Heart left ventricle (tissue), 13 donors: ENCODE results near the gene RPS15.

Experiments
- POLR2A ChIP-seq, 2 donors: fragments of 450-650 bp; IDR thresholded peaks; one replicate each; pipeline ENCODE4 v1.6.1; 2017; ENCODE audit warnings: antibody characterized with exemption in 2 of 2, mild to moderate bottlenecking in 2 of 2, moderate library complexity in 2 of 2
- TF ChIP-seq, protein P1 (sequence below), 12 donors: fragments of 200-600 bp; sonication (generic) in 4 of 12; IDR thresholded peaks; one replicate each; pipeline versions ENCODE4 v1.5.0 to v1.8.0; 2018 to 2022; ENCODE audit warnings: antibody characterized with exemption in 12 of 12, mild to moderate bottlenecking in 5 of 12
- donor health status: ischemic (EF 13 %, LVEDD 7.1; RV severe dilation, severe dysfunction).
- donor health status: DM: no; HTN: yes; CAD: no.
- donor health status: DM: no; HTN: no; CAD: no.
- donor health status: ischemic (EF 25% LVEDD 6.9; RV normal size, moderate dysfunction).
- donor health status: ischemic (EF 25% LVEDD 5.7; RV mildly dilated, moderate dysfunction).
- donor health status: ischemic (EF 35%, LVEDD 5.7; RV mildly dilated, moderate dysfunction).
- donor health status: nonischemic (EF 11% LVEDD 7.7; RV severe dilation, severe dysfunction).
- donor health status: DM: yes; HTN: yes; CAD: no.
- donor health status: PGD.
- donor health status: ischemic (EF 29% LVEDD 5.4; RV normal size, mild dysfunction).
- donor health status: nonischemic (EF 23%, LVEDD 6.1; RV moderate dilation, normal function).

DNA sequence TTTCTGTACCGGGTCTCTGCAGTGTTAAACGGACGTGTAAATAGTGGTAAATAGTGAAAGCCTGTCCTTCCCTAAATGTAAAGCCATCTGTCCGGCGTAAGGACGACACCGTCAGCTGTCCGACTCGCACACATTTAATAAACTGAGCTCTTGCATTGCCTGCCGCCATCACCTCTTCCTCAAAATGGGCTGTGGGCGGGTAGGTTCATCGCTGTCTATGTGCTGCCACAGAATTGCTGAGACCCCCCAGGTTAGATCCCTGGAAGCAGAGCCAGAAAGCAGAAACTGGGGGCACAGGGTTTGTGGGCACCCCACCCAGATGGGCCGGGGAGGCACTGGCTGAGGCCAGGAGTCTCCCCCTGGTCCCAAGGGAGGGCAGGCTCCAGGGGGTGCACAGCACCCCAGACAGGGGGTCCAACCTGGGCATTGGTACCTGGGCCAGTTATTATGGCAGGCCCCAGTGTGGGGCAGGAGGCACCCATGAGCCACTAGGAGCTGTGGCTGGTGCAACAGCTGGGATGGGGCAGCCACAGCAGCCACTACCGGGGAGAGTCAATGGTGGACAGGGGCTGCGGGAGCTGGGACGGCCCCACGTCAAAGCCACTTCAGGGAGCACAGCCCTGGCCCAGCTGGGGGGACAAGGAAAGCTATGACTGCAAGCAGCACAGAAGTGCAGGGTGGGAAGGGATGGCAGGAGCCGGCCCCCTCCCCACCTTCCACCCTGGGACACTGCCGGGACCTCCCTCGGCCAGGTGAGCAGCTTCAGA lies 35.1 kb downstream of the RPS15 start:
- no peak for TF ChIP-seq POLR2A (IDR thresholded peaks at IDR 0.05)
- TF ChIP-seq, protein P1, sequence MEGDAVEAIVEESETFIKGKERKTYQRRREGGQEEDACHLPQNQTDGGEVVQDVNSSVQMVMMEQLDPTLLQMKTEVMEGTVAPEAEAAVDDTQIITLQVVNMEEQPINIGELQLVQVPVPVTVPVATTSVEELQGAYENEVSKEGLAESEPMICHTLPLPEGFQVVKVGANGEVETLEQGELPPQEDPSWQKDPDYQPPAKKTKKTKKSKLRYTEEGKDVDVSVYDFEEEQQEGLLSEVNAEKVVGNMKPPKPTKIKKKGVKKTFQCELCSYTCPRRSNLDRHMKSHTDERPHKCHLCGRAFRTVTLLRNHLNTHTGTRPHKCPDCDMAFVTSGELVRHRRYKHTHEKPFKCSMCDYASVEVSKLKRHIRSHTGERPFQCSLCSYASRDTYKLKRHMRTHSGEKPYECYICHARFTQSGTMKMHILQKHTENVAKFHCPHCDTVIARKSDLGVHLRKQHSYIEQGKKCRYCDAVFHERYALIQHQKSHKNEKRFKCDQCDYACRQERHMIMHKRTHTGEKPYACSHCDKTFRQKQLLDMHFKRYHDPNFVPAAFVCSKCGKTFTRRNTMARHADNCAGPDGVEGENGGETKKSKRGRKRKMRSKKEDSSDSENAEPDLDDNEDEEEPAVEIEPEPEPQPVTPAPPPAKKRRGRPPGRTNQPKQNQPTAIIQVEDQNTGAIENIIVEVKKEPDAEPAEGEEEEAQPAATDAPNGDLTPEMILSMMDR (IDR thresholded peaks at IDR 0.05) = no peak
